Measurements from ENCODE around the gene MBIP.

- no peak for TF ChIP-seq PKNOX1 (IDR thresholded peaks at IDR 0.05)
- no peak for TF ChIP-seq SUZ12 (IDR thresholded peaks at IDR 0.05)
- no peak for TF ChIP-seq LEF1 (IDR thresholded peaks at IDR 0.05; ENCODE audit: borderline replicate concordance)
- no peak for TF ChIP-seq SP1 (IDR thresholded peaks at IDR 0.05)
- no peak for TF ChIP-seq FOXM1 (IDR thresholded peaks at IDR 0.05; ENCODE audit: borderline replicate concordance)
- no peak for TF ChIP-seq ARNT (IDR thresholded peaks at IDR 0.05)
- no peak for TF ChIP-seq FOXK2 (IDR thresholded peaks at IDR 0.05)
- TF ChIP-seq FOXA1 (IDR thresholded peaks at IDR 0.05) = no peak
- no peak for TF ChIP-seq L3MBTL2 (conservative IDR thresholded peaks at IDR 0.05)
- no peak for TF ChIP-seq BHLHE40 (IDR thresholded peaks at IDR 0.05; ENCODE audit: borderline replicate concordance)
- TF ChIP-seq ZNF384 (IDR thresholded peaks at IDR 0.05) = no peak
- TF ChIP-seq HDGF (IDR thresholded peaks at IDR 0.05; ENCODE audit: borderline replicate concordance) = no peak
- no peak for TF ChIP-seq CTBP1 (IDR thresholded peaks at IDR 0.05; ENCODE audit: borderline replicate concordance)
- no peak for TF ChIP-seq ELF4 (IDR thresholded peaks at IDR 0.05)
Measured at GRCh38 chr14:36363704-36364103, 43.3 kb upstream of the MBIP start.
